Adipocyte (in vitro differentiated cells): ENCODE measurements around the gene ROBO1.

ENCODE experiments used
- DNase-seq: peaks from one replicate; pipeline ENCODE4 v3.0.0-alpha.2; 2015; ENCODE audit warnings: low read depth
- H3K27me3 ChIP-seq: replicated peaks from 2 replicates; pipeline ENCODE4 v1.7.0; 2013; ENCODE audit warnings: mild to moderate bottlenecking, low read length, moderate library complexity; ENCODE audit not compliant: control insufficient read depth, insufficient read depth
- H3K36me3 ChIP-seq: 2 replicates; pipeline ENCODE4 v1.7.0; 2013; ENCODE audit warnings: low read length, mild to moderate bottlenecking, moderate library complexity; ENCODE audit not compliant: control insufficient read depth, insufficient read depth, severe bottlenecking
- H3K4me1 ChIP-seq: 2 replicates; pipeline ENCODE4 v1.7.0; 2013; ENCODE audit warnings: mild to moderate bottlenecking, low read length, moderate library complexity; ENCODE audit not compliant: control insufficient read depth, insufficient read depth
- H3K4me3 ChIP-seq: 2 replicates; pipeline ENCODE4 v1.7.0; 2013; ENCODE audit warnings: mild to moderate bottlenecking, low read length, moderate library complexity
- H3K9ac ChIP-seq: 2 replicates; pipeline ENCODE4 v1.7.0; 2013; ENCODE audit warnings: mild to moderate bottlenecking, low read length, moderate library complexity
- H3K9me3 ChIP-seq: 2 replicates; pipeline ENCODE4 v1.7.0; 2013; ENCODE audit warnings: mild to moderate bottlenecking, low read length, moderate library complexity; ENCODE audit not compliant: control insufficient read depth

Gene ROBO1

GRCh38 chr3:78712270-78712669 lies 1055.5 kb downstream of the ROBO1 start:
- H3K9me3 ChIP-seq, result no peaks in the 10 kb centered on the region
- H3K4me3 ChIP-seq, result no peak overlapping the region
- H3K9ac ChIP-seq, result no peak overlapping the region
- H3K4me1 ChIP-seq, result no peaks in the 10 kb centered on the region
- no peak for DNase-seq
- no peaks in the 10 kb centered on the region for H3K27me3 ChIP-seq
- peaks cover 7% of the 10 kb centered on the region for H3K36me3 ChIP-seq

- no peak overlapping the region for H3K9ac ChIP-seq
- H3K4me1 ChIP-seq, result no peaks in the 10 kb centered on the region
- no peaks in the 10 kb centered on the region for H3K27me3 ChIP-seq
- H3K4me3 ChIP-seq, result no peak overlapping the region
- no peak for DNase-seq
- H3K36me3 ChIP-seq, result peaks cover 3% of the 10 kb centered on the region
- H3K9me3 ChIP-seq, result no peaks in the 10 kb centered on the region
Observed at GRCh38 chr3:78708565-78709073, 1059.2 kb downstream of the ROBO1 start.

GRCh38 chr3:78707609-78708008 lies 1060.2 kb downstream of the ROBO1 start:
- H3K4me3 ChIP-seq, result no peak overlapping the region
- no peak overlapping the region for H3K9ac ChIP-seq
- no peaks in the 10 kb centered on the region for H3K4me1 ChIP-seq
- no peaks in the 10 kb centered on the region for H3K36me3 ChIP-seq
- no peaks in the 10 kb centered on the region for H3K9me3 ChIP-seq
- DNase-seq, result no peak
- H3K27me3 ChIP-seq, result no peaks in the 10 kb centered on the region

GRCh38 chr3:78706906-78707523 lies 1060.8 kb downstream of the ROBO1 start:
- Histone ChIP-seq H3K9me3 (no peaks in the 10 kb centered on the region), H3K36me3 (no peaks in the 10 kb centered on the region), H3K4me1 (no peaks in the 10 kb centered on the region), H3K4me3 (no peak overlapping the region), H3K9ac (no peak overlapping the region), H3K27me3 (no peaks in the 10 kb centered on the region)
- DNase-seq, result peak; percentile 26

- Histone ChIP-seq H3K9ac (no peak overlapping the region), H3K9me3 (no peaks in the 10 kb centered on the region), H3K36me3 (no peaks in the 10 kb centered on the region), H3K27me3 (no peaks in the 10 kb centered on the region), H3K4me1 (no peaks in the 10 kb centered on the region), H3K4me3 (no peak overlapping the region)
- DNase-seq, result no peak
Observed at GRCh38 chr3:78703944-78704343, 1063.9 kb downstream of the ROBO1 start.

- Histone ChIP-seq H3K36me3 (no peaks in the 10 kb centered on the region), H3K4me1 (no peaks in the 10 kb centered on the region), H3K4me3 (no peak overlapping the region), H3K27me3 (no peaks in the 10 kb centered on the region), H3K9me3 (no peaks in the 10 kb centered on the region), H3K9ac (no peak overlapping the region)
- DNase-seq, result no peak
Observed at GRCh38 chr3:78701537-78701936, 1066.3 kb downstream of the ROBO1 start.

GRCh38 chr3:78698431-78698830 lies 1069.4 kb downstream of the ROBO1 start:
- no peaks in the 10 kb centered on the region for H3K27me3 ChIP-seq
- H3K36me3 ChIP-seq, result no peaks in the 10 kb centered on the region
- DNase-seq, result no peak
- H3K4me1 ChIP-seq, result no peaks in the 10 kb centered on the region
- H3K9ac ChIP-seq, result no peak overlapping the region
- no peaks in the 10 kb centered on the region for H3K9me3 ChIP-seq
- no peak overlapping the region for H3K4me3 ChIP-seq

- no peak for DNase-seq
- Histone ChIP-seq H3K4me1 (no peaks in the 10 kb centered on the region), H3K36me3 (no peaks in the 10 kb centered on the region), H3K9ac (no peak overlapping the region), H3K27me3 (no peaks in the 10 kb centered on the region), H3K4me3 (no peak overlapping the region), H3K9me3 (no peaks in the 10 kb centered on the region)
Observed at GRCh38 chr3:78697426-78697825, 1070.4 kb downstream of the ROBO1 start.

GRCh38 chr3:78690766-78691165 lies 1077.0 kb downstream of the ROBO1 start:
- DNase-seq, result peak; percentile 72
- no peaks in the 10 kb centered on the region for H3K27me3 ChIP-seq
- peaks cover 8% of the 10 kb centered on the region for H3K4me1 ChIP-seq
- H3K4me3 ChIP-seq, result no peak overlapping the region
- H3K36me3 ChIP-seq, result peaks cover 2% of the 10 kb centered on the region
- no peaks in the 10 kb centered on the region for H3K9me3 ChIP-seq
- no peak overlapping the region for H3K9ac ChIP-seq

- Histone ChIP-seq H3K9ac (no peak overlapping the region), H3K9me3 (no peaks in the 10 kb centered on the region), H3K4me3 (no peak overlapping the region), H3K27me3 (no peaks in the 10 kb centered on the region), H3K4me1 (peaks cover 8% of the 10 kb centered on the region), H3K36me3 (peaks cover 8% of the 10 kb centered on the region)
- no peak for DNase-seq
Observed at GRCh38 chr3:78689378-78689777, 1078.4 kb downstream of the ROBO1 start.

- Histone ChIP-seq H3K4me1 (peaks cover 8% of the 10 kb centered on the region), H3K9me3 (no peaks in the 10 kb centered on the region), H3K27me3 (no peaks in the 10 kb centered on the region), H3K36me3 (peaks cover 8% of the 10 kb centered on the region), H3K4me3 (no peak overlapping the region), H3K9ac (no peak overlapping the region)
- DNase-seq, result no peak
Observed at GRCh38 chr3:78687520-78687919, 1080.3 kb downstream of the ROBO1 start.

- H3K9ac ChIP-seq, result no peak overlapping the region
- no peaks in the 10 kb centered on the region for H3K27me3 ChIP-seq
- no peak overlapping the region for H3K4me3 ChIP-seq
- H3K36me3 ChIP-seq, result peaks cover 8% of the 10 kb centered on the region
- no peak for DNase-seq
- no peaks in the 10 kb centered on the region for H3K4me1 ChIP-seq
- H3K9me3 ChIP-seq, result no peaks in the 10 kb centered on the region
Observed at GRCh38 chr3:78683284-78683683, 1084.5 kb downstream of the ROBO1 start.
